ENCODE data around the gene NEDD9.

Gene NEDD9

GRCh38 chr6:11277275-11278206, 45.1 kb upstream of the NEDD9 start:
- Histone ChIP-seq H3K4me1 (ENCODE audit: control insufficient read depth in 1 of 2, insufficient read depth in 1 of 2, low read depth in 1 of 2, low read length in 1 of 2) (no peaks in the 10 kb centered on the region), H3K4me3 (ENCODE audit: low read depth in 1 of 2, low read length in 1 of 2) (no peak overlapping the region), H3K36me3 (peaks cover 48% of the 10 kb centered on the region), H3K27ac (peak overlapping the region; percentile 25), H3K9me3 (no peaks in the 10 kb centered on the region), H3K27me3 (no peaks in the 10 kb centered on the region)
- no peak for TF ChIP-seq CTCF (IDR thresholded peaks at IDR 0.05)

- H3K9me3 ChIP-seq: no peaks in the 10 kb centered on the region
- H3K4me1 ChIP-seq (ENCODE audit: control insufficient read depth in 1 of 2, insufficient read depth in 1 of 2, low read depth in 1 of 2, low read length in 1 of 2): no peaks in the 10 kb centered on the region
- peak overlapping the region; percentile 55 for H3K27ac ChIP-seq
- peaks cover 55% of the 10 kb centered on the region for H3K36me3 ChIP-seq
- TF ChIP-seq CTCF (IDR thresholded peaks at IDR 0.05): no peak
- H3K27me3 ChIP-seq: no peaks in the 10 kb centered on the region
- H3K4me3 ChIP-seq (ENCODE audit: low read depth in 1 of 2, low read length in 1 of 2): no peak overlapping the region
These were observed 44.4 kb upstream of the NEDD9 start for GRCh38 chr6:11276911-11277274.

GRCh38 chr6:11276228-11276627, 43.8 kb upstream of the NEDD9 start:
- Histone ChIP-seq H3K4me1 (ENCODE audit: control insufficient read depth in 1 of 2, insufficient read depth in 1 of 2, low read depth in 1 of 2, low read length in 1 of 2) (no peaks in the 10 kb centered on the region), H3K27ac (peak overlapping the region; percentile 55), H3K9me3 (no peaks in the 10 kb centered on the region), H3K27me3 (no peaks in the 10 kb centered on the region), H3K36me3 (peaks cover 60% of the 10 kb centered on the region), H3K4me3 (ENCODE audit: low read depth in 1 of 2, low read length in 1 of 2) (no peak overlapping the region)
- no peak for TF ChIP-seq CTCF (IDR thresholded peaks at IDR 0.05)

GRCh38 chr6:11275598-11275997, 43.1 kb upstream of the NEDD9 start:
- H3K4me3 ChIP-seq (ENCODE audit: low read depth in 1 of 2, low read length in 1 of 2): no peak overlapping the region
- no peaks in the 10 kb centered on the region for H3K4me1 ChIP-seq (ENCODE audit: control insufficient read depth in 1 of 2, insufficient read depth in 1 of 2, low read depth in 1 of 2, low read length in 1 of 2)
- H3K9me3 ChIP-seq: no peaks in the 10 kb centered on the region
- H3K36me3 ChIP-seq: peaks cover 60% of the 10 kb centered on the region
- H3K27ac ChIP-seq: peak overlapping the region; percentile 54
- no peaks in the 10 kb centered on the region for H3K27me3 ChIP-seq
- no peak for TF ChIP-seq CTCF (IDR thresholded peaks at IDR 0.05)

GRCh38 chr6:11273406-11274065, 41.1 kb upstream of the NEDD9 start:
- no peak for TF ChIP-seq CTCF (IDR thresholded peaks at IDR 0.05)
- H3K27me3 ChIP-seq: no peaks in the 10 kb centered on the region
- no peak overlapping the region for H3K4me3 ChIP-seq (ENCODE audit: low read depth in 1 of 2, low read length in 1 of 2)
- no peak overlapping the region for H3K27ac ChIP-seq
- no peaks in the 10 kb centered on the region for H3K4me1 ChIP-seq (ENCODE audit: control insufficient read depth in 1 of 2, insufficient read depth in 1 of 2, low read depth in 1 of 2, low read length in 1 of 2)
- no peaks in the 10 kb centered on the region for H3K9me3 ChIP-seq
- H3K36me3 ChIP-seq: peaks cover 43% of the 10 kb centered on the region
